Right atrium auricular region (tissue), 2 donors: ENCODE data around the gene ZBTB25. TPM values are rescaled to one million over a fixed set of nuclear protein-coding genes. Genes with fewer than 3 reads are reported as not detected.

ENCODE experiments used
- DNase-seq: peaks from one replicate; pipeline ENCODE4 v3.0.0-alpha.2; 2019; ENCODE audit warnings: low spot score
- H3K27ac ChIP-seq, 2 donors: fragments of 200-600 bp; sonication (generic); 1 replicate in 1 of 2; 2 replicates in 1 of 2; pipeline ENCODE4 v1.5.1; 2016 to 2019
- H3K27me3 ChIP-seq, 2 donors: fragments of 200-600 bp; sonication (generic); one replicate each; pipeline versions ENCODE4 v1.5.1 to v1.6.0; 2017 to 2019
- H3K36me3 ChIP-seq: fragments of 200-600 bp; sonication (generic); one replicate; pipeline ENCODE4 v1.5.1; 2016
- H3K4me1 ChIP-seq, 2 donors: fragments of 200-600 bp; sonication (generic); one replicate each; pipeline versions ENCODE4 v1.5.1 to v1.6.0; 2017 to 2019
- H3K4me3 ChIP-seq, 2 donors: fragments of 200-600 bp; sonication (generic); 1 replicate in 1 of 2; 2 replicates in 1 of 2; pipeline ENCODE4 v1.5.1; 2017 to 2019; ENCODE audit warnings: mild to moderate bottlenecking in 1 of 2, moderate library complexity in 1 of 2
- H3K9me3 ChIP-seq, 2 donors: fragments of 200-600 bp; sonication (generic); one replicate each; pipeline ENCODE4 v1.5.1; 2019
- CTCF ChIP-seq, 2 donors: fragments of 200-600 bp; sonication (generic); IDR thresholded peaks; one replicate each; pipeline ENCODE4 v1.5.1; 2019; ENCODE audit warnings: antibody characterized with exemption in 2 of 2
- total RNA-seq, 2 donors: library from RNA; depleted of rRNA; stranded (reverse); fragments of >200 nt; gene quantifications; one replicate each; pipeline ENCODE4 v1.1.0, GENCODE V29; 2016

ZBTB25 gene
- total RNA-seq, 2 donors from 2014 or later = 5.0 to 9.2 TPM

GRCh38 chr14:64421166-64421565 lies 82.5 kb downstream of the ZBTB25 start:
- Histone ChIP-seq H3K27me3 (no peaks in the 10 kb centered on the region), H3K9me3 (no peaks in the 10 kb centered on the region), H3K4me3 (no peak overlapping the region), H3K4me1 (no peaks in the 10 kb centered on the region), H3K27ac (no peak overlapping the region), H3K36me3 (peaks cover 58% of the 10 kb centered on the region)
- no peak for DNase-seq
- TF ChIP-seq CTCF (IDR thresholded peaks at IDR 0.05) = no peak

GRCh38 chr14:64419003-64419402 lies 84.6 kb downstream of the ZBTB25 start:
- Histone ChIP-seq H3K27ac (no peak overlapping the region), H3K4me1 (no peaks in the 10 kb centered on the region), H3K36me3 (peaks cover 60% of the 10 kb centered on the region), H3K9me3 (no peaks in the 10 kb centered on the region), H3K4me3 (no peak overlapping the region), H3K27me3 (no peaks in the 10 kb centered on the region)
- DNase-seq = no peak
- no peak for TF ChIP-seq CTCF (IDR thresholded peaks at IDR 0.05)

- Histone ChIP-seq H3K27ac (no peak overlapping the region), H3K4me3 (no peak overlapping the region), H3K9me3 (no peaks in the 10 kb centered on the region), H3K36me3 (peaks cover 60% of the 10 kb centered on the region), H3K4me1 (no peaks in the 10 kb centered on the region), H3K27me3 (no peaks in the 10 kb centered on the region)
- no peak for TF ChIP-seq CTCF (IDR thresholded peaks at IDR 0.05)
- no peak for DNase-seq
These were observed 85.9 kb downstream of the ZBTB25 start for GRCh38 chr14:64417771-64418125.

- H3K27me3 ChIP-seq = no peaks in the 10 kb centered on the region
- DNase-seq = no peak
- no peaks in the 10 kb centered on the region for H3K4me1 ChIP-seq
- H3K4me3 ChIP-seq = no peak overlapping the region
- H3K27ac ChIP-seq = no peak overlapping the region
- H3K36me3 ChIP-seq = peaks cover 57% of the 10 kb centered on the region
- no peaks in the 10 kb centered on the region for H3K9me3 ChIP-seq
- no peak for TF ChIP-seq CTCF (IDR thresholded peaks at IDR 0.05)
These were observed 86.4 kb downstream of the ZBTB25 start for GRCh38 chr14:64417055-64417770.

- peaks cover 56% of the 10 kb centered on the region for H3K36me3 ChIP-seq
These were observed 87.2 kb downstream of the ZBTB25 start for GRCh38 chr14:64416348-64416932.

More at GRCh38 chr14:64416348-64416932, 87.2 kb downstream of the ZBTB25 start:
- Histone ChIP-seq H3K27me3 (no peaks in the 10 kb centered on the region), H3K4me1 (no peaks in the 10 kb centered on the region), H3K9me3 (no peaks in the 10 kb centered on the region), H3K4me3 (no peak overlapping the region), H3K27ac (no peak overlapping the region)
- DNase-seq = no peak
- no peak for TF ChIP-seq CTCF (IDR thresholded peaks at IDR 0.05)
